K562 (cell line): ENCODE measurements around the gene FAAH. TPM values are rescaled to one million over a fixed set of nuclear protein-coding genes. Genes with fewer than 3 reads are reported as not detected.

Source experiments
- CHD1 ChIP-seq: fragments of 200-600 bp; sonication (generic); IDR thresholded peaks from one replicate; pipeline ENCODE4 v1.6.1; 2012; ENCODE audit warnings: mild to moderate bottlenecking, moderate library complexity, low read length, inconsistent platforms
- GATA2 ChIP-seq: sonication (generic); formaldehyde crosslinking; IDR thresholded peaks from 2 replicates; pipeline ENCODE4 v1.4.0; 2020; ENCODE audit warnings: mild to moderate bottlenecking, missing genetic modification reagents
- GATAD2A ChIP-seq: fragments of 450-650 bp; IDR thresholded peaks from 2 replicates; pipeline ENCODE4 v1.6.1; 2017
- MAZ ChIP-seq, 2 experiments: fragments of 450-650 bp in 1 of 2; sonication (generic) in 1 of 2; formaldehyde crosslinking; IDR thresholded peaks in 1 of 2; conservative IDR thresholded peaks in 1 of 2; 2 replicates each; pipeline versions ENCODE4 v1.4.0 to v1.5.0; 2020; ENCODE audit warnings: mild to moderate bottlenecking in 1 of 2, missing genetic modification reagents in 1 of 2
- MCM7 ChIP-seq, 2 experiments: fragments of 450-650 bp; IDR thresholded peaks; 2 replicates each; pipeline ENCODE4 v1.6.1; 2016 to 2018
- NCOR1 ChIP-seq: fragments of 450-650 bp; IDR thresholded peaks from 2 replicates; pipeline ENCODE4 v1.6.1; 2016; ENCODE audit warnings: mild to moderate bottlenecking, moderate library complexity
- PCBP2 ChIP-seq: fragments of 200-400 bp; formaldehyde crosslinking; IDR thresholded peaks from 2 replicates; pipeline ENCODE4 v1.6.1; 2018; ENCODE audit warnings: low read length, low read depth, mild to moderate bottlenecking, moderate library complexity; ENCODE audit not compliant: poor library complexity, severe bottlenecking
- PHB ChIP-seq: fragments of 250-450 bp; sonication (Bioruptor Pico); IDR thresholded peaks from 2 replicates; pipeline ENCODE4 v1.5.0; 2021
- RAD51 ChIP-seq: fragments of 450-650 bp; IDR thresholded peaks from 2 replicates; pipeline ENCODE4 v1.7.1; 2016; ENCODE audit warnings: low read depth, mild to moderate bottlenecking, borderline replicate concordance
- SAFB2 ChIP-seq: fragments of 200-400 bp; formaldehyde crosslinking; IDR thresholded peaks from 2 replicates; pipeline ENCODE4 v1.6.1; 2018; ENCODE audit warnings: borderline replicate concordance, low read length, low read depth, moderate library complexity; ENCODE audit not compliant: severe bottlenecking
- SMARCA5 ChIP-seq: fragments of 450-650 bp; IDR thresholded peaks from 2 replicates; pipeline ENCODE4 v1.6.1; 2016
- SNRNP70 ChIP-seq: fragments of 200-400 bp; formaldehyde crosslinking; optimal IDR thresholded peaks from 2 replicates; pipeline ENCODE3; 2017; ENCODE audit warnings: low read depth, low read length
- TEAD4 ChIP-seq, 2 experiments: sonication (generic) in 1 of 2; formaldehyde crosslinking in 1 of 2; IDR thresholded peaks; 2 replicates each; pipeline versions ENCODE4 v1.6.1 to v1.8.0; 2012 to 2022; ENCODE audit warnings: borderline replicate concordance in 1 of 2, inconsistent platforms in 1 of 2, low read length in 1 of 2, mild to moderate bottlenecking in 1 of 2, missing genetic modification reagents in 1 of 2
- ZKSCAN8 ChIP-seq: fragments of 200-800 bp; sonication (Bioruptor generic); IDR thresholded peaks from 2 replicates; pipeline ENCODE4 v1.6.1; 2016; ENCODE audit warnings: missing genetic modification characterization, missing compliant biosample characterization
- ZNF165 ChIP-seq: fragments of 250-450 bp; sonication (Bioruptor Pico); IDR thresholded peaks from 2 replicates; pipeline ENCODE4 v1.4.0; 2020; ENCODE audit warnings: borderline replicate concordance
- ZNF644 ChIP-seq: fragments of 200-800 bp; sonication (Bioruptor generic); IDR thresholded peaks from 2 replicates; pipeline ENCODE4 v1.6.1; 2016; ENCODE audit warnings: low read depth, missing genetic modification characterization, missing compliant biosample characterization
- polyA plus RNA-seq, 8 experiments: library from polyadenylated mRNA; depleted of rRNA in 4 of 8; stranded (reverse) in 5 of 8; unstranded in 3 of 8; fragments of >200 nt; fragmentation: Nextera tagmentation in 2 of 8; fragmentation: Illumina TruSeq in 1 of 8; extraction: Ambion mirVana in 2 of 8; extraction: Trizol in 1 of 8; gene quantifications; 2 replicates each; pipeline versions ENCODE4 v1.2.1 to v1.2.3, GENCODE V29; 2011 to 2014; ENCODE audit warnings: inconsistent platforms in 1 of 8, missing spikeins in 1 of 8
- total RNA-seq, 7 experiments: library from RNA; depleted of rRNA in 6 of 7; stranded (reverse); fragments of >200 nt in 6 of 7; fragmentation: Illumina TruSeq in 2 of 7; extraction: Trizol in 2 of 7; gene quantifications; 2 replicates each; pipeline versions ENCODE4 v1.2.1 to v1.2.3, GENCODE V29; 2011 to 2021; ENCODE audit warnings: low replicate concordance in 1 of 7
- TF ChIP-seq, protein P1 (sequence below), 2 experiments: fragments of 450-650 bp in 1 of 2; IDR thresholded peaks; 2 replicates each; pipeline ENCODE4 v1.6.1; 2011 to 2017; ENCODE audit warnings: low read depth in 2 of 2, antibody characterized with exemption in 1 of 2, borderline replicate concordance in 1 of 2, low read length in 1 of 2, mild to moderate bottlenecking in 1 of 2, mixed read lengths in 1 of 2; ENCODE audit not compliant: control insufficient read depth in 1 of 2
- TF ChIP-seq, protein P2 (sequence below): fragments of 250-450 bp; sonication (Bioruptor Pico); IDR thresholded peaks from 2 replicates; pipeline ENCODE4 v1.9.0; 2021; ENCODE audit warnings: mild to moderate bottlenecking
- TF ChIP-seq, protein P3 (sequence below): fragments of 250-450 bp; sonication (Bioruptor Pico); IDR thresholded peaks from 2 replicates; pipeline ENCODE4 v1.9.0; 2021; ENCODE audit warnings: mild to moderate bottlenecking, inconsistent platforms
- TF ChIP-seq, protein P4 (sequence below): fragments of 450-650 bp; IDR thresholded peaks from 2 replicates; pipeline ENCODE4 v1.6.1; 2014; ENCODE audit warnings: low read depth, mild to moderate bottlenecking, moderate library complexity, borderline replicate concordance

The FAAH gene
- total and polyA plus RNA-seq, 9 of the 15 experiments (the other 6 are each of a cell fraction or from before 2014, with no cell fraction given), result 0.06 to 1.1 (median 0.32) TPM

DNA sequence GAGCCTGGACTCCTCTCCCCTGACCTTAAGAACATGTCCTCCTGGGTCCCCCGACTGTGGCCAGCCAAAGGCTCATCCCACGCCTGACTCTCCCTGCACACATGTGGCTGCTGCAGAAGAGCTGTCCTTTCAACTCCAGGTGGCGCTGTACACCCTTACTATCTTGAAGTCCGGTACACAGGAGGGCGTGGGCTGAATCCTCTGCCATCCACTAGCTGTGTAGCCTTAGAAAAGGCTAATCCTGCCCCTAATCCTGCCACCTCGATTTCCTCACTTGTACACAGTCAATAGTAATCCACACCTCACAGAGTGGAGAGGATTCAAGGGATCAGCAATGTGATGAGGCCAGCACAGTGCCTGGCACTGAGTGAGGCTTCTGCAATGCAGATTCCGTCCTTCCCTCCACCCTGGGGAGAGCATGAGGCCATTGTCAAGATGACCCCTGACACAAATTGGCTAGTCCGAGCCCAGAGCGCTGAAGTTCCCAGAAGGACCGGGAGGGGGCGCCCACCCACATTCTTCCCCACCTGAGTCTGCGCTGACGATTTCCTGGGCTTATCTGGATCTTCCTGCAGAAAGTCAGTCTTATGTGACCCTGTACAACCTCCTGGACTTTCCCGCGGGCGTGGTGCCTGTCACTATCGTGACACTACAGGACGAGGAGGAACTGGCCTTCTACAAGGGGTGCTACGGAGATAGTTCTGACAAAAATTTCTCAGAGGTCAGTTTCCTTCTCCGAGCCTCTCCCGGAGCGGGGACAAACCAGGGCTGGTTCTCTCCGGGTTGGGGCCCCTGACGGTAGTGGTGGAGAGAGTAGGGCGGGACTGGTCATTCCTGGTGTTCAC, 48.4 kb downstream of the FAAH start (continued):
- TF ChIP-seq, protein P1, sequence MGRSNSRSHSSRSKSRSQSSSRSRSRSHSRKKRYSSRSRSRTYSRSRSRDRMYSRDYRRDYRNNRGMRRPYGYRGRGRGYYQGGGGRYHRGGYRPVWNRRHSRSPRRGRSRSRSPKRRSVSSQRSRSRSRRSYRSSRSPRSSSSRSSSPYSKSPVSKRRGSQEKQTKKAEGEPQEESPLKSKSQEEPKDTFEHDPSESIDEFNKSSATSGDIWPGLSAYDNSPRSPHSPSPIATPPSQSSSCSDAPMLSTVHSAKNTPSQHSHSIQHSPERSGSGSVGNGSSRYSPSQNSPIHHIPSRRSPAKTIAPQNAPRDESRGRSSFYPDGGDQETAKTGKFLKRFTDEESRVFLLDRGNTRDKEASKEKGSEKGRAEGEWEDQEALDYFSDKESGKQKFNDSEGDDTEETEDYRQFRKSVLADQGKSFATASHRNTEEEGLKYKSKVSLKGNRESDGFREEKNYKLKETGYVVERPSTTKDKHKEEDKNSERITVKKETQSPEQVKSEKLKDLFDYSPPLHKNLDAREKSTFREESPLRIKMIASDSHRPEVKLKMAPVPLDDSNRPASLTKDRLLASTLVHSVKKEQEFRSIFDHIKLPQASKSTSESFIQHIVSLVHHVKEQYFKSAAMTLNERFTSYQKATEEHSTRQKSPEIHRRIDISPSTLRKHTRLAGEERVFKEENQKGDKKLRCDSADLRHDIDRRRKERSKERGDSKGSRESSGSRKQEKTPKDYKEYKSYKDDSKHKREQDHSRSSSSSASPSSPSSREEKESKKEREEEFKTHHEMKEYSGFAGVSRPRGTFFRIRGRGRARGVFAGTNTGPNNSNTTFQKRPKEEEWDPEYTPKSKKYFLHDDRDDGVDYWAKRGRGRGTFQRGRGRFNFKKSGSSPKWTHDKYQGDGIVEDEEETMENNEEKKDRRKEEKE (IDR thresholded peaks at IDR 0.05; ENCODE audit: borderline replicate concordance in 1 of 2, control insufficient read depth in 1 of 2, low read depth in 2 of 2, low read length in 1 of 2), result no peak
- TF ChIP-seq PCBP2, result no peak
- no peak for TF ChIP-seq SAFB2
- TF ChIP-seq ZKSCAN8 (CRISPR knock-in tag), result no peak
- TF ChIP-seq, protein P2, sequence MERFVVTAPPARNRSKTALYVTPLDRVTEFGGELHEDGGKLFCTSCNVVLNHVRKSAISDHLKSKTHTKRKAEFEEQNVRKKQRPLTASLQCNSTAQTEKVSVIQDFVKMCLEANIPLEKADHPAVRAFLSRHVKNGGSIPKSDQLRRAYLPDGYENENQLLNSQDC (CRISPR knock-in tag), result no peak
- TF ChIP-seq, protein P3, sequence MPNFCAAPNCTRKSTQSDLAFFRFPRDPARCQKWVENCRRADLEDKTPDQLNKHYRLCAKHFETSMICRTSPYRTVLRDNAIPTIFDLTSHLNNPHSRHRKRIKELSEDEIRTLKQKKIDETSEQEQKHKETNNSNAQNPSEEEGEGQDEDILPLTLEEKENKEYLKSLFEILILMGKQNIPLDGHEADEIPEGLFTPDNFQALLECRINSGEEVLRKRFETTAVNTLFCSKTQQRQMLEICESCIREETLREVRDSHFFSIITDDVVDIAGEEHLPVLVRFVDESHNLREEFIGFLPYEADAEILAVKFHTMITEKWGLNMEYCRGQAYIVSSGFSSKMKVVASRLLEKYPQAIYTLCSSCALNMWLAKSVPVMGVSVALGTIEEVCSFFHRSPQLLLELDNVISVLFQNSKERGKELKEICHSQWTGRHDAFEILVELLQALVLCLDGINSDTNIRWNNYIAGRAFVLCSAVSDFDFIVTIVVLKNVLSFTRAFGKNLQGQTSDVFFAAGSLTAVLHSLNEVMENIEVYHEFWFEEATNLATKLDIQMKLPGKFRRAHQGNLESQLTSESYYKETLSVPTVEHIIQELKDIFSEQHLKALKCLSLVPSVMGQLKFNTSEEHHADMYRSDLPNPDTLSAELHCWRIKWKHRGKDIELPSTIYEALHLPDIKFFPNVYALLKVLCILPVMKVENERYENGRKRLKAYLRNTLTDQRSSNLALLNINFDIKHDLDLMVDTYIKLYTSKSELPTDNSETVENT (CRISPR knock-in tag), result no peak; the same call in 1 of the 2 replicates
- TF ChIP-seq SNRNP70, result no peak
- TF ChIP-seq NCOR1, result peak; percentile 84
- TF ChIP-seq SMARCA5, result peak; percentile 97
- TF ChIP-seq GATA2, result peak; percentile 85
- TF ChIP-seq MCM7 (IDR thresholded peaks at IDR 0.05), result peak in 1 of 2 experiments; percentile 46; a peak in 1 of 4 replicates
- peak; percentile 61; the same call in 1 of the 2 replicates for TF ChIP-seq RAD51
- no peak for TF ChIP-seq ZNF165 (CRISPR knock-in tag)
- TF ChIP-seq, protein P4, sequence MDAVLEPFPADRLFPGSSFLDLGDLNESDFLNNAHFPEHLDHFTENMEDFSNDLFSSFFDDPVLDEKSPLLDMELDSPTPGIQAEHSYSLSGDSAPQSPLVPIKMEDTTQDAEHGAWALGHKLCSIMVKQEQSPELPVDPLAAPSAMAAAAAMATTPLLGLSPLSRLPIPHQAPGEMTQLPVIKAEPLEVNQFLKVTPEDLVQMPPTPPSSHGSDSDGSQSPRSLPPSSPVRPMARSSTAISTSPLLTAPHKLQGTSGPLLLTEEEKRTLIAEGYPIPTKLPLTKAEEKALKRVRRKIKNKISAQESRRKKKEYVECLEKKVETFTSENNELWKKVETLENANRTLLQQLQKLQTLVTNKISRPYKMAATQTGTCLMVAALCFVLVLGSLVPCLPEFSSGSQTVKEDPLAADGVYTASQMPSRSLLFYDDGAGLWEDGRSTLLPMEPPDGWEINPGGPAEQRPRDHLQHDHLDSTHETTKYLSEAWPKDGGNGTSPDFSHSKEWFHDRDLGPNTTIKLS, result peak; percentile 84
- no peak; the same call in 1 of the 2 replicates for TF ChIP-seq GATAD2A
- peak; percentile 64; the same call in 1 of the 2 replicates for TF ChIP-seq ZNF644 (tag)
- no peak for TF ChIP-seq PHB (CRISPR knock-in tag)
- peak; percentile 61 for TF ChIP-seq CHD1
- TF ChIP-seq TEAD4 (IDR thresholded peaks at IDR 0.05; ENCODE audit: low read length), result peak; percentile 88
- TF ChIP-seq TEAD4 (CRISPR knock-in tag; IDR thresholded peaks at IDR 0.05; ENCODE audit: borderline replicate concordance), result peak; percentile 95
- peak; percentile 26 to 32; a peak in 2 of 4 replicates for TF ChIP-seq MAZ (CRISPR knock-in tag; conservative IDR thresholded peaks at IDR 0.05 in 1 of 2, IDR thresholded peaks at IDR 0.05 in 1 of 2)
